ENCODE data around the gene SYNGR2.

SYNGR2 gene

DNA sequence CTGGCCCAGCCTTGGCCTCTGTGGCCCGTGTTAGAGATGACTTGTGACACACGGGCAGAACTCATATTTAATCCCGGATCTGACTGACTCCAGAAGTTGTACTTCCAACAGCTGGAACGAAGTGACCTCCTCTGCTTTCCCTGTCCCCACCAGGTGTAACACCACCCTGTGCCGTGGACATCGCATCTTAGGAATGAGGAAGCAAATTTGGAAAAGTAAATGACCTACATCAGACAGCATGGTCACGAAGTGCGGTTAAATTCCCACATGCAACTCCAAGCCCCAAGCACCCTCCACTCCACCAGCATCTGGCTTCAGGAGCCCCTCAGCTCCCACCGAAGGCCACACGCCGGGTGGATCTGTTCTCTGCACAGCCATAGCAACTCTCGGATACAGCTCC, 15.5 kb downstream of the SYNGR2 start:
- Histone ChIP-seq H3K27me3 (ENCODE audit: insufficient read depth, low read depth) (no peaks in the 10 kb centered on the region), H3K79me2 (ENCODE audit: insufficient read depth, low read depth) (peaks cover 84% of the 10 kb centered on the region), H3K4me2 (no peak overlapping the region), H3K9ac (no peak overlapping the region), H3K4me1 (ENCODE audit: low read depth, poor library complexity, severe bottlenecking) (peaks cover 85% of the 10 kb centered on the region), H3K4me3 (IDR thresholded peaks at IDR 0.05; ENCODE audit: insufficient read depth, low read depth, low read length) (no peak overlapping the region), H2AFZ (ENCODE audit: low read depth) (no peak overlapping the region), H4K20me1 (ENCODE audit: insufficient read depth) (no peaks in the 10 kb centered on the region), H3K27ac (no peak overlapping the region), H3K36me3 (ENCODE audit: insufficient read depth) (no peaks in the 10 kb centered on the region)
- TF ChIP-seq CTCF (conservative IDR thresholded peaks at IDR 0.05; ENCODE audit: low read depth, low read length): no peak

- peaks cover 86% of the 10 kb centered on the region for H3K79me2 ChIP-seq (ENCODE audit: insufficient read depth, low read depth)
- no peaks in the 10 kb centered on the region for H3K36me3 ChIP-seq (ENCODE audit: insufficient read depth)
- peaks cover 85% of the 10 kb centered on the region for H3K4me1 ChIP-seq (ENCODE audit: low read depth, poor library complexity, severe bottlenecking)
- no peak overlapping the region for H2AFZ ChIP-seq (ENCODE audit: low read depth)
- TF ChIP-seq CTCF (conservative IDR thresholded peaks at IDR 0.05; ENCODE audit: low read depth, low read length): no peak
- H3K27me3 ChIP-seq (ENCODE audit: insufficient read depth, low read depth): no peaks in the 10 kb centered on the region
- no peaks in the 10 kb centered on the region for H4K20me1 ChIP-seq (ENCODE audit: insufficient read depth)
- no peak overlapping the region for H3K9ac ChIP-seq
- no peak overlapping the region for H3K4me2 ChIP-seq
- H3K27ac ChIP-seq: no peak overlapping the region
- no peak overlapping the region for H3K4me3 ChIP-seq (IDR thresholded peaks at IDR 0.05; ENCODE audit: insufficient read depth, low read depth, low read length)
Measured at GRCh38 chr17:78184351-78184750, 16.0 kb downstream of the SYNGR2 start.

- H3K36me3 ChIP-seq (ENCODE audit: insufficient read depth): no peaks in the 10 kb centered on the region
- no peak for TF ChIP-seq CTCF (conservative IDR thresholded peaks at IDR 0.05; ENCODE audit: low read depth, low read length)
- H3K4me2 ChIP-seq: peak overlapping the region; percentile 91
- no peak overlapping the region for H3K27ac ChIP-seq
- H3K4me1 ChIP-seq (ENCODE audit: low read depth, poor library complexity, severe bottlenecking): peaks cover 83% of the 10 kb centered on the region
- H3K9ac ChIP-seq: no peak overlapping the region
- no peak overlapping the region for H2AFZ ChIP-seq (ENCODE audit: low read depth)
- peaks cover 86% of the 10 kb centered on the region for H3K79me2 ChIP-seq (ENCODE audit: insufficient read depth, low read depth)
- H3K27me3 ChIP-seq (ENCODE audit: insufficient read depth, low read depth): no peaks in the 10 kb centered on the region
- no peaks in the 10 kb centered on the region for H4K20me1 ChIP-seq (ENCODE audit: insufficient read depth)
- H3K4me3 ChIP-seq (IDR thresholded peaks at IDR 0.05; ENCODE audit: insufficient read depth, low read depth, low read length): no peak overlapping the region
Measured at GRCh38 chr17:78184868-78185267, 16.5 kb downstream of the SYNGR2 start.

- Histone ChIP-seq H3K79me2 (ENCODE audit: insufficient read depth, low read depth) (peaks cover 92% of the 10 kb centered on the region), H3K27ac (peak overlapping the region; percentile 12; the same call in 1 of the 2 replicates), H4K20me1 (ENCODE audit: insufficient read depth) (no peaks in the 10 kb centered on the region), H2AFZ (ENCODE audit: low read depth) (no peak overlapping the region), H3K9ac (peak overlapping the region; percentile 67; the same call in 1 of the 2 replicates), H3K27me3 (ENCODE audit: insufficient read depth, low read depth) (no peaks in the 10 kb centered on the region), H3K4me2 (peak overlapping the region; percentile 91), H3K4me1 (ENCODE audit: low read depth, poor library complexity, severe bottlenecking) (peaks cover 71% of the 10 kb centered on the region), H3K4me3 (IDR thresholded peaks at IDR 0.05; ENCODE audit: insufficient read depth, low read depth, low read length) (no peak overlapping the region), H3K36me3 (ENCODE audit: insufficient read depth) (peaks cover 1% of the 10 kb centered on the region; the same call in 1 of the 2 replicates)
- no peak for TF ChIP-seq CTCF (conservative IDR thresholded peaks at IDR 0.05; ENCODE audit: low read depth, low read length)
Measured at GRCh38 chr17:78185981-78186691, 17.8 kb downstream of the SYNGR2 start.
